Astrocyte (in vitro differentiated cells and primary cell): ENCODE results near the gene PLSCR1. TPM values are rescaled to one million over a fixed set of nuclear protein-coding genes. Genes with fewer than 3 reads are reported as not detected.

ENCODE experiments used
- DNase-seq: peaks from one replicate; pipeline ENCODE4 v3.0.0-alpha.2; 2010; ENCODE audit warnings: low read depth
- FAIRE-seq: peaks from 2 replicates; lab custom pipeline; 2011; peaks lifted over from hg19 to GRCh38; lab: Jason Lieb, UNC
- H2AFZ ChIP-seq: 2 replicates; pipeline ENCODE4 v1.6.0; 2012; ENCODE audit warnings: low read depth, low read length, inconsistent platforms
- H3K27ac ChIP-seq: 2 replicates; pipeline ENCODE4 v1.5.1; 2011; ENCODE audit warnings: low read depth, low read length, inconsistent platforms
- H3K27me3 ChIP-seq: 2 replicates; pipeline ENCODE4 v1.6.0; 2011; ENCODE audit warnings: low read length, inconsistent platforms; ENCODE audit not compliant: insufficient read depth
- H3K36me3 ChIP-seq: 2 replicates; pipeline ENCODE4 v1.5.1; 2011; ENCODE audit warnings: low read length, inconsistent platforms; ENCODE audit not compliant: insufficient read depth
- H3K4me1 ChIP-seq: 2 replicates; pipeline ENCODE4 v1.5.1; 2011; ENCODE audit warnings: low read length, inconsistent platforms; ENCODE audit not compliant: insufficient read depth
- H3K4me2 ChIP-seq: 2 replicates; pipeline ENCODE4 v1.6.0; 2012; ENCODE audit warnings: low read length, inconsistent platforms
- H3K4me3 ChIP-seq: 2 replicates; pipeline ENCODE4 v1.5.1; 2011; ENCODE audit warnings: low read depth, mild to moderate bottlenecking, low read length, inconsistent platforms; ENCODE audit not compliant: insufficient read depth
- H3K79me2 ChIP-seq: 2 replicates; pipeline ENCODE4 v1.6.0; 2012; ENCODE audit warnings: mild to moderate bottlenecking, low read length, inconsistent platforms; ENCODE audit not compliant: insufficient read depth
- H3K9ac ChIP-seq: 2 replicates; pipeline ENCODE4 v1.6.0; 2012; ENCODE audit warnings: mild to moderate bottlenecking, low read length, inconsistent platforms
- H3K9me3 ChIP-seq: 2 replicates; pipeline ENCODE4 v1.5.1; 2012; ENCODE audit warnings: low read depth, mild to moderate bottlenecking, low read length, inconsistent platforms; ENCODE audit not compliant: insufficient read depth
- H4K20me1 ChIP-seq: 2 replicates; pipeline ENCODE4 v1.6.0; 2012; ENCODE audit warnings: low read length, inconsistent platforms; ENCODE audit not compliant: insufficient read depth
- H3K27ac Mint-ChIP-seq: one replicate; pipeline ENCODE4 v1.8.0; 2021; ENCODE audit warnings: mild to moderate bottlenecking, mixed read lengths; ENCODE audit not compliant: unreplicated experiment
- H3K27me3 Mint-ChIP-seq: one replicate; pipeline ENCODE4 v1.8.0; 2021; ENCODE audit warnings: low read depth, mixed read lengths; ENCODE audit not compliant: unreplicated experiment
- H3K36me3 Mint-ChIP-seq: one replicate; pipeline ENCODE4 v1.8.0; 2021; ENCODE audit warnings: low read depth, mixed read lengths; ENCODE audit not compliant: unreplicated experiment
- H3K4me1 Mint-ChIP-seq: one replicate; pipeline ENCODE4 v1.8.0; 2021; ENCODE audit warnings: low read depth, mixed read lengths; ENCODE audit not compliant: unreplicated experiment
- H3K4me3 Mint-ChIP-seq: one replicate; pipeline ENCODE4 v1.8.0; 2021; ENCODE audit warnings: mild to moderate bottlenecking, moderate library complexity, mixed read lengths; ENCODE audit not compliant: unreplicated experiment
- H3K9me3 Mint-ChIP-seq: one replicate; pipeline ENCODE4 v1.8.0; 2021; ENCODE audit warnings: mild to moderate bottlenecking, mixed read lengths; ENCODE audit not compliant: unreplicated experiment
- EZH2 ChIP-seq: IDR thresholded peaks from 2 replicates; pipeline ENCODE4 v1.6.1; 2012; ENCODE audit warnings: mild to moderate bottlenecking, low read length, inconsistent platforms; ENCODE audit not compliant: insufficient read depth
- total RNA-seq: library from RNA; stranded (reverse); gene quantifications from 2 replicates; pipeline ENCODE4 v1.2.1, GENCODE V29; 2021
- TF ChIP-seq, protein P1 (sequence below): IDR thresholded peaks from 2 replicates; pipeline ENCODE4 v1.5.1; 2011; ENCODE audit warnings: low read depth, mild to moderate bottlenecking, inconsistent platforms, low read length, moderate library complexity; ENCODE audit not compliant: insufficient read depth

The PLSCR1 gene
- total RNA-seq, 1 donor from 2014 or later = 178 TPM

- Mint-ChIP-seq H3K9me3 (no peaks in the 10 kb centered on the region), H3K27me3 (no peaks in the 10 kb centered on the region), H3K36me3 (peaks cover 12% of the 10 kb centered on the region), H3K27ac (no peak overlapping the region), H3K4me1 (peaks cover 27% of the 10 kb centered on the region), H3K4me3 (no peak overlapping the region)
- Histone ChIP-seq H3K27ac (no peak overlapping the region), H3K27me3 (no peaks in the 10 kb centered on the region), H3K4me3 (no peak overlapping the region), H3K9ac (no peak overlapping the region), H2AFZ (no peak overlapping the region), H3K4me1 (no peaks in the 10 kb centered on the region), H3K36me3 (peaks cover 2% of the 10 kb centered on the region), H3K9me3 (no peaks in the 10 kb centered on the region), H3K4me2 (no peak overlapping the region), H4K20me1 (no peaks in the 10 kb centered on the region), H3K79me2 (peaks cover 3% of the 10 kb centered on the region)
- TF ChIP-seq, protein P1, sequence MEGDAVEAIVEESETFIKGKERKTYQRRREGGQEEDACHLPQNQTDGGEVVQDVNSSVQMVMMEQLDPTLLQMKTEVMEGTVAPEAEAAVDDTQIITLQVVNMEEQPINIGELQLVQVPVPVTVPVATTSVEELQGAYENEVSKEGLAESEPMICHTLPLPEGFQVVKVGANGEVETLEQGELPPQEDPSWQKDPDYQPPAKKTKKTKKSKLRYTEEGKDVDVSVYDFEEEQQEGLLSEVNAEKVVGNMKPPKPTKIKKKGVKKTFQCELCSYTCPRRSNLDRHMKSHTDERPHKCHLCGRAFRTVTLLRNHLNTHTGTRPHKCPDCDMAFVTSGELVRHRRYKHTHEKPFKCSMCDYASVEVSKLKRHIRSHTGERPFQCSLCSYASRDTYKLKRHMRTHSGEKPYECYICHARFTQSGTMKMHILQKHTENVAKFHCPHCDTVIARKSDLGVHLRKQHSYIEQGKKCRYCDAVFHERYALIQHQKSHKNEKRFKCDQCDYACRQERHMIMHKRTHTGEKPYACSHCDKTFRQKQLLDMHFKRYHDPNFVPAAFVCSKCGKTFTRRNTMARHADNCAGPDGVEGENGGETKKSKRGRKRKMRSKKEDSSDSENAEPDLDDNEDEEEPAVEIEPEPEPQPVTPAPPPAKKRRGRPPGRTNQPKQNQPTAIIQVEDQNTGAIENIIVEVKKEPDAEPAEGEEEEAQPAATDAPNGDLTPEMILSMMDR = no peak
- TF ChIP-seq EZH2 = no peak
- FAIRE-seq = no peak
- DNase-seq = no peak
Observed at GRCh38 chr3:146532406-146532805, 12.0 kb downstream of the PLSCR1 start.

DNA sequence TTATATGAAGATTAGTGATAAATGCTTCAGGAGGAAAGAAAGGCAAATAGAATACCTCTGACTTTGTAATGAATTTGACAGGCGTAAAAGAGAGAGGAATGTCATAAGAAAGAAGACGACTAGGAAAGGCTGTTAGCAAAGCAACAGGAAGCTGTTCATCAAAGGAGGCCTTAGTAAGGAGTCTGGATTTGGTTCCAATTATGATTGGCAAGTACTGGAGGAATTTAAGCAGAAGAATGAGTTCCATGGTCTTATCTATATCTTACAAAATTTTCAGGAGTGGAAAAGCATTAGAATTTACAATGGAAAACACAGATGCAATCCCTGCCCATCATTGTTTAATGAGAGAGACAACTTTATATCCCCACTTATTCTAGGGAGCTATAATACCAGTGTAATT lies 13.8 kb downstream of the PLSCR1 start:
- H3K36me3 Mint-ChIP-seq = peaks cover 9% of the 10 kb centered on the region
- no peaks in the 10 kb centered on the region for H3K27me3 ChIP-seq

DNA sequence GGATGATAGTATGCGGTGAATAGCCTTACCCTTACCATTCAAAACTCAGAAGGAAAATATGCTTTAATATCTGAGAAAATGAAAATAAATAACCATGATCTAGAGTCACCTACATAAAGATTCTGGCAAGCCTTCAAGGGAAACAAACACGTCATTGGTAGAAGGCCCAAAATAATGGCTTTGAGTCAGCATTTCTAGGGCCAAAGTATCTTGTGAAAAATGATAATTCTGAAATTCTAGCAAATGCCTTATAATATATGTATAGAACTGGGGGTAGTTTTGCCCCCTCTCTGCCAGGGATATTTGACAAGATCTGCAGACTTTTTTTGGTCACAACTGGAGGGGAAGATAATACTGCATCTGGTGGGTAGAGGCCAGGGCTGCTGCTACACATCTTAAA lies 15.4 kb downstream of the PLSCR1 start:
- Mint-ChIP-seq H3K4me1 (peaks cover 5% of the 10 kb centered on the region), H3K9me3 (no peaks in the 10 kb centered on the region), H3K27ac (no peak overlapping the region), H3K36me3 (peaks cover 6% of the 10 kb centered on the region), H3K27me3 (no peaks in the 10 kb centered on the region), H3K4me3 (no peak overlapping the region)
- no peaks in the 10 kb centered on the region for H4K20me1 ChIP-seq
- no peaks in the 10 kb centered on the region for H3K4me1 ChIP-seq
- no peak overlapping the region for H3K9ac ChIP-seq
- H3K27ac ChIP-seq = no peak overlapping the region
- no peak overlapping the region for H3K4me2 ChIP-seq
- TF ChIP-seq, protein P1 = no peak
- no peak for TF ChIP-seq EZH2
- DNase-seq (peak; percentile 59), FAIRE-seq (no peak)
- peaks cover 2% of the 10 kb centered on the region for H3K36me3 ChIP-seq
- no peak overlapping the region for H3K4me3 ChIP-seq
- no peak overlapping the region for H2AFZ ChIP-seq
- H3K79me2 ChIP-seq = no peaks in the 10 kb centered on the region
- H3K27me3 ChIP-seq = no peaks in the 10 kb centered on the region
- no peaks in the 10 kb centered on the region for H3K9me3 ChIP-seq

More for the DNA sequence above, 13.8 kb downstream of the PLSCR1 start:
- peaks cover 3% of the 10 kb centered on the region for H3K79me2 ChIP-seq
- H3K36me3 ChIP-seq = peaks cover 2% of the 10 kb centered on the region
- Mint-ChIP-seq H3K27ac (no peak overlapping the region), H3K9me3 (no peaks in the 10 kb centered on the region), H3K4me3 (no peak overlapping the region), H3K27me3 (no peaks in the 10 kb centered on the region), H3K4me1 (peaks cover 15% of the 10 kb centered on the region)
- H3K4me1 ChIP-seq = no peaks in the 10 kb centered on the region
- TF ChIP-seq, protein P1 = no peak
- DNase-seq (no peak), FAIRE-seq (no peak)
- H3K4me3 ChIP-seq = no peak overlapping the region
- no peak overlapping the region for H3K9ac ChIP-seq
- H3K27ac ChIP-seq = no peak overlapping the region
- no peak overlapping the region for H3K4me2 ChIP-seq
- H2AFZ ChIP-seq = no peak overlapping the region
- H4K20me1 ChIP-seq = no peaks in the 10 kb centered on the region
- H3K9me3 ChIP-seq = no peaks in the 10 kb centered on the region
